Activated naive CD4-positive, alpha-beta T cell treated with anti-CD3 and anti-CD28 coated beads for 36 hours (primary cell): ENCODE measurements around the gene RNASEH1. TPM values are rescaled to one million over a fixed set of nuclear protein-coding genes. Genes with fewer than 3 reads are reported as not detected.

Experiments used
- CTCF ChIA-PET: fragments of 350-600 bp; sonication (Branson Sonifier 250); formaldehyde crosslinking; loops from one replicate; lab custom pipeline; 2021; ENCODE audit warnings: antibody characterized with exemption; lab: Charles Lee
- DNase-seq: peaks from one replicate; pipeline ENCODE4 v3.0.0-alpha.2; 2020
- H3K27ac Mint-ChIP-seq: one replicate; pipeline ENCODE4 v1.8.0; 2021; ENCODE audit warnings: mild to moderate bottlenecking, mixed read lengths
- H3K27me3 Mint-ChIP-seq: one replicate; pipeline ENCODE4 v1.8.0; 2021; ENCODE audit warnings: low read depth, mixed read lengths
- H3K36me3 Mint-ChIP-seq: one replicate; pipeline ENCODE4 v1.8.0; 2021; ENCODE audit warnings: low read depth, mixed read lengths
- H3K4me1 Mint-ChIP-seq: one replicate; pipeline ENCODE4 v1.8.0; 2021; ENCODE audit warnings: low read depth, mixed read lengths
- H3K4me3 Mint-ChIP-seq: one replicate; pipeline ENCODE4 v1.8.0; 2021; ENCODE audit warnings: mild to moderate bottlenecking, moderate library complexity, mixed read lengths
- H3K9me3 Mint-ChIP-seq: one replicate; pipeline ENCODE4 v1.8.0; 2021; ENCODE audit warnings: mixed read lengths
- intact Hi-C: fragments of 100-400 bp; cut with micrococcal nuclease; formaldehyde crosslinking; loops from one replicate; pipeline ENCODE4 v1.15.1; 2023
- total RNA-seq, 2 experiments: library from RNA; stranded (reverse); gene quantifications; one replicate each; pipeline ENCODE4 v1.2.3, GENCODE V29; 2021

The RNASEH1 gene
- total RNA-seq, 2 experiments from 2014 or later, result 23.0 to 24.0 TPM

DNA sequence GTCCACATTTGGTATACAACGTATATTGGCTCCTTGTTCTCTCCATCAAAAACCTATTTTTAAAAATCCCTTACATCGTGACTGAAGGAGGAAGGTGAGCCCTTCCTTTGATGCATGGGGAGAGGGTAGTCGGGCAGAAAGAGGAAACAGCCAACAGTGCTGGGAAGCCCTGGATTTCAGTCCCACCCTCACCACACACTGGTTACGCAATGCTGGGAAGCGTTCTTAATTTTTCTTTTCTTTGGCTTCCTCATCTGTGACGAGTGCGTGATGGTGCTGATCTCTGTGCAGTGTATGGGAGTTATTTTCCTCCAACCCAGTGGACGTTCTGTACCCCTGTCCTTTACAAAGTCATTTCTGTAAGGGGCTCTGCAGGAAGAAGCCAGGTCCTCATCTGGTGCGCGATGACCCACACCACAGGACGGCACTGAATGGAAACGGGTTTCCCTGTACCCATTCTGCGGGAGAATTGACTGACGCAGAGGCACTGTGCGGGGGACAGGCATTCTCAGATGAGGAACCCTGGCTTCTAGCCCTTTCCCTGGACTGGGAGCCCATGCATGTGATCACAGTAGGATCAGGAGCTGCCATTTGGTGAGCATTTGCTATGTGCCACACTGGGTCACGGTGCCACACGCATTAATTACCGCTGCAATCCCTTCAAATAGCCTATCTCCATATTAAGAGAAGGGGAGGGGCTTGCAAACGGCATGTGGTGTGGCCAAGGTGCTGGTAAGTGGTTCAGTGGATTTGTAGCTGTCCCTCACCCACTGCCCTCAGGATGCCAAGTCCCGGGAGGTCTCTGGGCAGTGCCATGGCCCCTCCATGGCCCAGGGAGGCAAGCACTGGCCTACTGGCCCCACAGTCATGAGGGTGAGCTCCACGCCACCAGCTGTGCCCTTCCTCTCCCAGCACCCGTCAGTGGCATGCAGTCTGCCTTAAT is 41.0 kb upstream of the RNASEH1 start:
- Mint-ChIP-seq H3K36me3 (no peaks in the 10 kb centered on the region), H3K27ac (no peak overlapping the region), H3K27me3 (peaks cover 9% of the 10 kb centered on the region), H3K4me3 (no peak overlapping the region), H3K4me1 (peaks cover 29% of the 10 kb centered on the region), H3K9me3 (no peaks in the 10 kb centered on the region)
- CTCF ChIA-PET, result no interaction called here
- intact Hi-C loops, result no loop called here
- DNase-seq, result no peak

DNA sequence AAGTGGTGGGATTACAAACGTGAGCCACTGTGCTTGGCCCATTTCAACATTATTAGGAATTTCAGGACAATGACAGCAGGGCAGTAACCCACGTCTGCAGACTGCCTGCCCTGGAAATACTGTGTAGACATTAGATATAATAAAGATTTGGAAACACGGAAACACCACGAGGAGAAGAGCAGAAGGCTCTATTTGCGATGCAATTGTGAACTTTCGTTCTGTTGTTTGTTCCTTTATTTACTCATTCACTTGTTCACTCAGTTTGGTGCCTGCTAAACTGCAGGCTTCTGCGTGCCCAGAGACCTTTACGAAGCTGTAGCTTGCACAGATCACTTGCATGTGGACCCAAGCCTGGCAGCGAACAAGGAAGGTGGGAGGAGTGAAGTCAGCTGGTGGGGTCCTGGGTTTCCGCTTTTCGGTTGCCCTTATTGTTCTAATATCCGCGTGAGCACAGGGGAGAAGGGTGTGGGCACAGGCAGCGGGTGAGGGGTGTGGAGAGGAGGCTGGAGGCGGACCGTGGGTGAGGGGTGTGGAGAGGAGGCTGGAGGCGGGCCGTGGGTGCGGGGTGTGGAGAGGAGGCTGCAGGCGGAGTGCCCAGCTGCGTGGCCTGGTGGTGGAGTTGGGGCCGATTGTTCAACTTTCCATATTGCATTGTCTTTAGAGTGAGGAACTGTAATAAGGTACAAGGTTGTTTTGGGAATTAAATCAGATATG is 40.2 kb upstream of the RNASEH1 start:
- Mint-ChIP-seq H3K9me3 (no peaks in the 10 kb centered on the region), H3K36me3 (peaks cover 1% of the 10 kb centered on the region), H3K27ac (no peak overlapping the region), H3K4me3 (no peak overlapping the region), H3K4me1 (peaks cover 29% of the 10 kb centered on the region), H3K27me3 (peaks cover 9% of the 10 kb centered on the region)
- CTCF ChIA-PET, result no interaction called here
- DNase-seq, result no peak
- intact Hi-C loops, result no loop called here

GRCh38 chr2:3597567-3597966 is 39.4 kb upstream of the RNASEH1 start:
- Mint-ChIP-seq H3K27ac (no peak overlapping the region), H3K4me3 (no peak overlapping the region), H3K9me3 (peaks cover under 1% of the 10 kb centered on the region), H3K27me3 (peaks cover 9% of the 10 kb centered on the region), H3K4me1 (peaks cover 29% of the 10 kb centered on the region), H3K36me3 (peaks cover 3% of the 10 kb centered on the region)
- intact Hi-C loops, result loop anchor here (2.0 kb wide), 3 partner anchors 23 to 53 kb away; partner anchors contain the start of genes RNASEH1 and RPS7
- DNase-seq, result peak; percentile 42
- CTCF ChIA-PET, result no interaction called here

GRCh38 chr2:3596901-3597417 is 38.8 kb upstream of the RNASEH1 start:
- no peak for DNase-seq
- Mint-ChIP-seq H3K4me3 (no peak overlapping the region), H3K4me1 (peaks cover 29% of the 10 kb centered on the region), H3K27me3 (peaks cover 9% of the 10 kb centered on the region), H3K27ac (no peak overlapping the region), H3K9me3 (peaks cover 1% of the 10 kb centered on the region), H3K36me3 (peaks cover 3% of the 10 kb centered on the region)
- CTCF ChIA-PET, result interaction anchor here (1.1 kb wide), 1 partner anchor 106 kb away, joined by 3 read pairs; no protein-coding TSS in a partner anchor
- intact Hi-C loops, result loop anchor here (2.0 kb wide), 3 partner anchors 22 to 54 kb away; partner anchors contain the start of genes RNASEH1 and RPS7

DNA sequence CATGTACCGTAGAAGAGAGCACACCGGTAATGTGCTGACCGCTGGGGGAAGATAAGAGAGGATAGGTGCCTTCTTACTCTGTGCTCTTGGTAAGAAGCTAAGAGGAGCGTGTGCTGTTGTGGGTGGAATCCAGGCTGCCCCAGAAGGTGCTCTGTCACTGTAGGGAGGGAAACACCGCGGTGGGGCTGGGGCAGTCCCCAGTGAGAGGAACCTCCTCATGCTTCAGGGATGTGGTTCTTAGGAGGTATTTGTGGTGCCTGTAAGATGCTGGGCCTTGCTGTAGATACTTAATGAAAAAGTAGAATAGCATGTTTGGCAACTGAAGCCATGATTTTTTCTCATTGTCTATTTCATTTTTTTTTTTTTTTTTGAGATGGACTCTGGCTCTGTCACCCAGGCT is 37.9 kb upstream of the RNASEH1 start:
- CTCF ChIA-PET, result interaction anchor here (1.1 kb wide), 1 partner anchor 105 kb away, joined by 3 read pairs; no protein-coding TSS in a partner anchor
- Mint-ChIP-seq H3K4me3 (no peak overlapping the region), H3K36me3 (peaks cover 3% of the 10 kb centered on the region), H3K27me3 (peaks cover 9% of the 10 kb centered on the region), H3K27ac (peak overlapping the region; percentile 24), H3K4me1 (peaks cover 29% of the 10 kb centered on the region), H3K9me3 (peaks cover 1% of the 10 kb centered on the region)
- intact Hi-C loops, result loop anchor here (2.0 kb wide), 3 partner anchors 21 to 55 kb away; partner anchors contain the start of genes RNASEH1 and RPS7
- DNase-seq, result peak; percentile 83

GRCh38 chr2:3595404-3595803 is 37.3 kb upstream of the RNASEH1 start:
- no peak overlapping the region for H3K27ac Mint-ChIP-seq
- peaks cover 1% of the 10 kb centered on the region for H3K9me3 Mint-ChIP-seq
- intact Hi-C loops, result no loop called here
- H3K4me1 Mint-ChIP-seq, result peaks cover 29% of the 10 kb centered on the region
- H3K4me3 Mint-ChIP-seq, result no peak overlapping the region
- peaks cover 3% of the 10 kb centered on the region for H3K36me3 Mint-ChIP-seq
- peaks cover 9% of the 10 kb centered on the region for H3K27me3 Mint-ChIP-seq
- DNase-seq, result no peak
- CTCF ChIA-PET, result no interaction called here

- Mint-ChIP-seq H3K4me3 (no peak within 1 kb of the TSS), H3K4me1 (peaks cover 29% of the 10 kb centered on the region), H3K27me3 (peaks cover 9% of the 10 kb centered on the region), H3K27ac (peak within 1 kb of the TSS; percentile 24), H3K9me3 (peaks cover 1% of the 10 kb centered on the region), H3K36me3 (peaks cover 4% of the 10 kb centered on the region)
- no peak for DNase-seq
- intact Hi-C loops, result no loop called here
- CTCF ChIA-PET, result no interaction called here
Measured at GRCh38 chr2:3594493-3595281, 36.6 kb upstream of the RNASEH1 start, which contains the start of gene COLEC11. TSS of gene COLEC11 (plus strand) at chr2:3595112. CDS start at chr2:3604341, 9,229 bp downstream.

- CTCF ChIA-PET, result no interaction called here
- Mint-ChIP-seq H3K36me3 (peaks cover 11% of the 10 kb centered on the region), H3K27ac (no peak overlapping the region), H3K4me1 (no peaks in the 10 kb centered on the region), H3K4me3 (no peak overlapping the region), H3K27me3 (no peaks in the 10 kb centered on the region), H3K9me3 (peaks cover 1% of the 10 kb centered on the region)
- no peak for DNase-seq
- intact Hi-C loops, result no loop called here
Measured at GRCh38 chr2:3589086-3589485, 31.0 kb upstream of the RNASEH1 start.

GRCh38 chr2:3588084-3588483 is 30.0 kb upstream of the RNASEH1 start:
- Mint-ChIP-seq H3K27me3 (no peaks in the 10 kb centered on the region), H3K4me1 (no peaks in the 10 kb centered on the region), H3K4me3 (no peak overlapping the region), H3K9me3 (peaks cover 1% of the 10 kb centered on the region), H3K36me3 (peaks cover 10% of the 10 kb centered on the region), H3K27ac (no peak overlapping the region)
- CTCF ChIA-PET, result no interaction called here
- no peak for DNase-seq
- intact Hi-C loops, result no loop called here

- no peaks in the 10 kb centered on the region for H3K27me3 Mint-ChIP-seq
Measured at GRCh38 chr2:3587432-3587831, 29.3 kb upstream of the RNASEH1 start.

GRCh38 chr2:3587021-3587420 is 28.9 kb upstream of the RNASEH1 start:
- no peak for DNase-seq
- intact Hi-C loops, result no loop called here
- H3K27me3 Mint-ChIP-seq, result no peaks in the 10 kb centered on the region
- H3K36me3 Mint-ChIP-seq, result peaks cover 13% of the 10 kb centered on the region
- H3K4me1 Mint-ChIP-seq, result no peaks in the 10 kb centered on the region
- H3K9me3 Mint-ChIP-seq, result no peaks in the 10 kb centered on the region
- no peak overlapping the region for H3K4me3 Mint-ChIP-seq
- H3K27ac Mint-ChIP-seq, result no peak overlapping the region
- CTCF ChIA-PET, result no interaction called here

More at GRCh38 chr2:3587432-3587831, 29.3 kb upstream of the RNASEH1 start:
- CTCF ChIA-PET, result no interaction called here
- Mint-ChIP-seq H3K27ac (no peak overlapping the region), H3K9me3 (no peaks in the 10 kb centered on the region), H3K4me1 (no peaks in the 10 kb centered on the region), H3K4me3 (no peak overlapping the region), H3K36me3 (peaks cover 10% of the 10 kb centered on the region)
- intact Hi-C loops, result no loop called here
- DNase-seq, result no peak
